HG03097 (cell line): ENCODE measurements around the gene MSH3.
"Not testable (repeated sequence)": the region's sequence is repeated elsewhere in the genome, so short reads cannot be mapped to it uniquely, and the experiment has no call there.

Experiments used
- ATAC-seq: cut with Tn5 transposase; IDR thresholded peaks from one replicate; pipeline ENCODE4 v1.9.1; 2021; ENCODE audit not compliant: unreplicated experiment, low FRiP score

MSH3 gene

DNA sequence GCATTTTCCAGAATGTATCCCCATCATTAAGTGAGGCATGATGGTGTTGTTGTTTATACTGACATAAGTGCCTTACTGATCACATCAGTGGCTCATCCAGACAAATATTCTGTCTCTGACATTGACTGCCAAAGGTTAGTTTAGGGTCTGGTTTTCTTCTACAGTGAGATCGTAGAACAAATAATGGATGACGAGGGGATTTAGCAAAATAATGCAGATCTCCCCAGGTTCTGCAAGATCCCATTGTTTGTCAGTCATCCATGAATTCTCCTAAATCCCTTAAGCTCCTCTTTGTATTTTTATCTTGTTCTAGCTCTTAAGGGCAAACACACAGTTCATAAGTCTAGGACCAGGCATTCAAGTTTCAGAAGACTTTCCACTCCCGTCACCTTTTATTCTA is 93.5 kb downstream of the MSH3 start:
- ATAC-seq: no peak

DNA sequence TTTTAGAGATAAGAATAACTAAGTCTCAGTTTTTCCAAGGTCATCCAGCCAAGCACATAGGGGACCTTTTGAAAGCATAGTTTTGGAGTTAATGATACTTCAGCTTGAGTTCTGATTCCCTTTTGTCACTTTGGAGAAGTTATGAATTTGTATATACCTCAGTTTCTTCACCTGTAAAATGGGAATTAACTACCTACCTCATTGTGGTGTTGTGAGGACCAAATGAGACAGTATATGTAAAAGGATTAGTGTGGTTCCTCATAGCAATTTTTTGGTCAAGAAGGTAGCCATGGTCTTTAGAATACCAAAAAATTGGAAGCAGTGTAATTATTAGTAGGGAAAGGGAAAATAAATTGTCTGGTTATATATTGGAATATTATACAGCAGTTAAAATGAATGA is 98.0 kb downstream of the MSH3 start:
- no peak for ATAC-seq

DNA sequence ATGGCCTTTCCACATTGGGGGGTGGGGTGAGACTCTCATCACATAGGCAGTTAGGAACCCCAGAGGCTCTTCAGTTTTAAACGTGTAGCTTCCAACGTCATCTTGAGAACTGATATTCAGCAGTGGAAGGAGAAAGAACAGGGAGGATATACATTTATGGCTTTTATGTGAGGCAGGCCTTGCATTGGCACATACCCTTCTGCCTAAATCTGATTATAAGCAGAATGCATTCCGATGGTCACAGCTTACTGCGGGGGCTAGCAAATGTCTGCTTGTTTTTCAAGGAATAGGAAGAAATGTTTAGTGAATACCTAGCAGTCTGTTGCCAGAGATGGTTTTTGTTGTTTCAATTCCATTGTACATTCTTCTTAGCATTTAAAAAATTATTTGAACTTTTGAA is 99.3 kb downstream of the MSH3 start:
- ATAC-seq: no peak

DNA sequence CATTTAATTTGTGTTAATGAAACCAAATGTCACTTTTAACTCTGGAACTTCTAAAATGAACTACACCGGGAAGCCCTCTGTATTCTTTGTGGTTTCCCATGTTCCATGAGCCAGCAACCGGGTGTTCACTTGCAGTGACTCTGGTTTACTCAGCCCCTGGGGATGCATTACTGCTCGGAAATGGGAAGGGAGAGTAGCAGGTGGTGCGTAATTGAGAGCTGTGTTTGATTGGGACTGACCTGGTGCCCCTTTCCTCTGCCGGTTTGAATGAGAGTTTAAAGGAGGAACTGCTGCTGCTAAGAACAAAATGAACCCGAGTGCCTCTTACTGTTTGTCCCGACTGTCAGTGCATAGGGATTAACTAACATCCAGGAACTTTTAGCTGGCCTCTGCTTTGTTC is 100.4 kb downstream of the MSH3 start:
- ATAC-seq: peak; percentile 49

DNA sequence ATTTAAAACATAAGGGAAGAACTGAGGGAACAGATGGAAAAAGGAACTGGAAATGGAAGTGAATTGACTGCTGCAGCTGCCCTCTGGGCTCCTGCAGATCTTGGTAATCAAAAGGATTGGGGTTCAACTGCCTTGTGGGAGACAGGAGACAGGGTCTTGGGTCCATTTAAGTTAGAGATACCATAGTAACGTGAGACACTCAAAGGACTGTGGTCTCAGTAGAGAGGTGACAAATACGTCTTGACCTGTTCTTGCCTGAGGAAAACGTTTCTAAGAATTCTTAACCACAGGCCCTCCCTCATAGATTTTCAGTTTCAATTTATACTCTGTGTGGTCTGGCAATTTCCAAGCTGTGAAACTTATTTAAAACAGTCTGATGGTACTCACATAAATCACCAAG is 101.2 kb downstream of the MSH3 start:
- peak; percentile 86 for ATAC-seq

DNA sequence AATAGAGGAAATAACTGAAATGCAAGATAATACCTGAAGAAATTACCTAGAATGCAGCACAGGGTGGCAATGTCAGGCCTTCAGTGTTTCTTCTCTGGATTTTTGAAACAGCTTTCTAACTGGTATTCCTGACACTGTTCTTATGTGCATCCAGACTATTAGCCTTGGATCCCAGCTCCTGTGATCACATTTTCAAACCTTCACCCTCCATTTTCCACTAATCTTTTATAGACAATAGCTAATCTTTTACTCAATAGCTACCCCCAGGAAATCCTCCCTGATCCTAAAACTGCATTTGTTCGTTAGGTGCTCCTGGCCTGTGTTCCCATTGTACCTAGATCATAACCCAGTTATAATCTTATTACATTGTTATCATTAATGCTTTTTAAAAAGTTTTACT is 101.8 kb downstream of the MSH3 start:
- ATAC-seq: no peak

DNA sequence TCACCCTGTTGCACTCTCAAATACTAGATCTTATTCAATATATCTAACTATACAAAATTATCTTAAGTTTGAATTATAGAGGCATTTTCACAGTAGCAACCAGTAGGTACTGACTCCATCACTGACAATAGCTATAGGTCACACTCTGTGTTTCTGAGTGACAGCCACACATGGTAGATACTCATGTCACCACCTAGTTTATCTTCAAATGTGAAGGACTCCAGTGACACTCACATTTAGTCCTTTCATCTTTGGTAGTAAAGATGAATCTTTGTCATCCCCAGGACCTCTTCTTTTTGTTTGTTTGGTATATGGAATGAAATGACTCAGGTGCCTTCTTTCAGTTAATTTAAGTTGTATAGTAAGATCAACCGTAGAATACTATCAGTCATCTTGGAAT is 102.8 kb downstream of the MSH3 start:
- no peak for ATAC-seq

DNA sequence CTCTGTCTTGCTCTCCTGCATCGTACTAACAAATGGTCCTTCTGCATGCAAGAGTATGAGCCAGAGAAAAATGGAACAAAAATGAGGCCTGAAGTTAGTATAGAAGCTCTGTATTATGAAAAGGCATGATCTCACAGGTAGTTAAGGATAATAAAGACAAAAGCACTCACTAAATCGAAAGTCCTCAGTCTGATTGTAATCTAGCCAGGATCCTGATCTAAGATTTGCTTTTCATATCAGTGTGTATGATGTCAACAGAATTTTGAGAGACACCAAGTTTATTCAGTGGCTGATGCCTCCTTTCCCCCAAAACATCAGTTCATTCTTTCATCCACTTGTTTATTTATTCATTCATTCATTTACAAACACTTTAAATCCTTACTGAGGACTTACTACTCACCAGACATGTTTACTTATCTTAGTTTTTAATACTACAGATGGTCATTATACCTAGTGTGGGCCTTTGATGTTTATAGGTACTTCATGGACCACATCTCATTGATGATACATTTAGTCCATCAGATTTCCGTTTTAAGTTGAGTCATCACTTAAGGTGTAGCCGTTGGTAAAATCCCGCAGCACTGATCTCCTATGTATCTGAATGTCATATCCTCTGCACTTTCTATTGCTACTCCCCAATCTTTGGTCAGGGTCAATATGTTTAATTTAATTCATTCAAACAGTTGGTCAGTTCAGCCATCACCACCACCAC is 105.6 kb downstream of the MSH3 start:
- ATAC-seq: no peak

DNA sequence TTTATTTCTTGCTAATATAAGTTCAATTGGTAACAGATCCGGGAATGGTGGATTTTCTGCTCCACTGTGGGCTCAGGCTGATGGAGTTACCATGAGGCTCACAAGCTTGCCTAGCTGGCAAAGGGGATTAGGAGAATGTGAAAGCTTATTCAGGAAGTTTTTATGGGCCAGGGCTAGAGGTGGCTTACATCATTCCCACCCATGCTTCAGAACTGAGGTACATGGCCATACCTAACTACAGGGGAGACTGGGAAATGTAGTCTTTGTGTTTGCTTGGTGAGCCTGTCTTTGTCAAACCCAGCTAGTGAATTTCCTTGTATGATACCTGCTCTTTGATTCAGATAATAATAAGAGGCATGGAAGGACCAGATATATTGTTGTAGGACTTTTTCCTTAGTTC is 106.2 kb downstream of the MSH3 start:
- ATAC-seq: no peak

DNA sequence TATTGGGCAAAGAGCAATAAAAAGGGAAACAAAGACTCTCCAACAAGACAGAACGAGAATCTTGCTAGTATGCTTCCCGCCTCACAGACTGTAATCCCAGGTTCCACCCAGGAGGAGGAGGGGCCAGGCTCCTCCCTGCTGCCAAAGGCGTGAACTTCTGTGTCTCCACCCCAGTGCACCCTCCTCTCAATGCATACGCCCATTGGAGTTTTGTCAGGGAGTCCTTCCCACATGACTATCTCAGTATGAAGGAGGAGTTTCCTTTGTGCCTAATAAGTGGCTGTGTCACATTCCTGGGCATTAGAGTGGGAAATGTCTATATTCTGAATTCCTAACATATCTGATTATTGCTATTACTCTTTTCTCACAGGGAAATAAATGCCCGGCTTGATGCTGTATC is 106.7 kb downstream of the MSH3 start:
- no peak for ATAC-seq

DNA sequence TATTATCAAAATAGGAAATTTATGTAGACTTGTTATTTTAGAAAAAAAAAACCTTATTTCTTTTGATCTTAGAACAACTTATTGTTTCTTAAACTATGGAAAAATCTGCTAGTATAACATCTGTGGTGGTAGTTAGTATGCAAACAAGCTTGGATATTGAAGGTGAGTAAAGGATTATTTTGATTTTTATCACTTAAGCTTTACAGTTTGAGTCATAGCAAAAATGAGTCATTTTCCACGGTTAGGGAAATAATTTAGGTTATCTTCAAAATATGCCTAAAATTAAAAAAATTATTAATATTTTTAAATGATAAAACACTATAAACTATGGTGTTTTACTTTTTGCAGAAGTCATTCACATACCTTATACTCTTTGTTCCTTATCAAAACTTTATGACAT is 107.5 kb downstream of the MSH3 start:
- ATAC-seq: no peak

DNA sequence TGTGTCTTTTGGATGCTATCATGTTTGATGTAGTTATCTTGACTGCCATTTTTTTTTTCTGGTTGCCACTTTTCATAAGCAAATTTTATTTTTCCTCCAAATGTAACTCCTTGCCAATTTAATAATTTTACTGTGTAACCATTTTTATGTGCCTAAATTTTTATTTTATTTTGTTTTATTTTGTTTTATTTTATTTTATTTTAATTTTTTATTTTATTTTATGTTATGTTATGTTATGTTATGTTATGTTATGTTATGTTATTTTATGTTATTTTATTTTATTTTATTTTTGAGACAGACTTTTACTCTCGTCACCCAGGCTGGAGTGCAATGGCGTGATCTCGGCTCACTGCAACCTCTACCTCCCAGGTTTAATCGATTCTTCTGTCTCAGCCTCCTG is 108.1 kb downstream of the MSH3 start:
- no peak for ATAC-seq

DNA sequence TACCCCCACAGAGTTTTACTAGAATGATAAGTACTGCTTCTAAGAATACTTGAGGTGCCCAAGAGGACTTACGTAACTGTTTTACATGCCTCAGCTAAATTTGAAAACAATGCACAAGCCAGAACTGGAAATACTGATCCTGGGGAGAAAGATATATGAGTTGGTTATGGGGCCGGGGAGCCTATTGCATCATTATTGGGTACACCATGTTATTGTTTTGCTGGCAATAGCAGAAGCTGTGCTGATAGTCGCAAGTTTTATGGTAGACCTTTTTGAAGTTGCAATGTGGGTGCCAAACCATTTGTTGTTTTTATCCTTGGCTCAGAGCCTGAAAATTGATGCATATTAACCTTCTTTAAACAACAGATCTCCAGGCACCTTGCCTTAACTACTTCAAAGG is 108.8 kb downstream of the MSH3 start:
- no peak for ATAC-seq

DNA sequence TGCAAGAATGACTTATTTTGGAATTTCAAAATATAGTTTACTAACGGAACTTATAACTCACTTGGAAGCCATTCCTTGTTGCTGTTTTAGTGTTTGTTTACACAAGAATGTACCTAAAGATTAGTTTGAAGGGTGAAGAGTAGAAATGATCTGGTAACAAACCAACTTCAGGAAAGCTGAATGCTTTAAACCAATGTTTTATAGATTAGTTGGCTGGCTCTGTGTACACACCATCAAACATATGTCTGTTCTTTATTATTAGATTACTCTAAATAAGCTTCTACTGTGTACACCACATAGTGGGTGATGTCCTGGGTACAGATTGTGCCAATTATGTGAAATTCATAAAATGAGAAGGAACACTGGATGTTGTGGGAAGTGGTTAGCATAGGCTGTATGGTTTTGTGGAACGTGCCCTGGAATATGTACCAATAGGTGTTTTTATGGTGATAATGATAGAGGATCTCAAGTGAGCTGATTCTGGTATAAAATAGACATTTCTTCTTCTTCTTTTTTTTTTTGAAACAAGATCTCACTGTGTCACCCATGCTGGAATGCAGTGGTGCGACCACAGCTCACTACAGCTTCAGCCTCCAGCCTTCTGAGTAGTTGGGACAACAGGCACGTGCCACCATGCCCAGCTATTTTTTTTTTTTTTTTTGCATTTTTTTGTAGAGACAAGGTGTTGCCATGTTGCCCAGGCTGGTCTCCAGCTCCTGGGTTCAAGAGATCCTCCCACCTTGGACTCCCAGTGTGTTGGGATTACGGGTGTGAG is 109.6 kb downstream of the MSH3 start:
- ATAC-seq: no peak

DNA sequence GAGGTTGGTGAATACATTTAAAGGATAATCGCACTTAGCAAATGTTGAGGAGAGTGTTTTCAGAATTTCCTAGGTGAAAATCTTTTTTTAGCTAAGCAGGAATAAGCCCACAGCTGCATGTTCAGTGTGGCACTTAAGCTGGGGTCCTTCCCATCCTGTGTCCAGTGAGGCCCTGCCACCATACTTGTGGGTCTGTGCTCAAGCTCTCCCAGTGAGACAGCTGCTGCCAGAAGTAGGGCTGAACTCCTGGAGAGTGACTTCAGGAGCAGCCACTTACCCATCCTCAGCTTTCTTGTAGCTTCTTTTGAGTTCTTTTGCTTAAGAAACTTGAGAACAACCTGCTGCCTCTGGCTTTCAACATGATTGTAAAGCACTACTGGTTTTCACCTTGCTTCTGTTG is 110.3 kb downstream of the MSH3 start:
- ATAC-seq: no peak

DNA sequence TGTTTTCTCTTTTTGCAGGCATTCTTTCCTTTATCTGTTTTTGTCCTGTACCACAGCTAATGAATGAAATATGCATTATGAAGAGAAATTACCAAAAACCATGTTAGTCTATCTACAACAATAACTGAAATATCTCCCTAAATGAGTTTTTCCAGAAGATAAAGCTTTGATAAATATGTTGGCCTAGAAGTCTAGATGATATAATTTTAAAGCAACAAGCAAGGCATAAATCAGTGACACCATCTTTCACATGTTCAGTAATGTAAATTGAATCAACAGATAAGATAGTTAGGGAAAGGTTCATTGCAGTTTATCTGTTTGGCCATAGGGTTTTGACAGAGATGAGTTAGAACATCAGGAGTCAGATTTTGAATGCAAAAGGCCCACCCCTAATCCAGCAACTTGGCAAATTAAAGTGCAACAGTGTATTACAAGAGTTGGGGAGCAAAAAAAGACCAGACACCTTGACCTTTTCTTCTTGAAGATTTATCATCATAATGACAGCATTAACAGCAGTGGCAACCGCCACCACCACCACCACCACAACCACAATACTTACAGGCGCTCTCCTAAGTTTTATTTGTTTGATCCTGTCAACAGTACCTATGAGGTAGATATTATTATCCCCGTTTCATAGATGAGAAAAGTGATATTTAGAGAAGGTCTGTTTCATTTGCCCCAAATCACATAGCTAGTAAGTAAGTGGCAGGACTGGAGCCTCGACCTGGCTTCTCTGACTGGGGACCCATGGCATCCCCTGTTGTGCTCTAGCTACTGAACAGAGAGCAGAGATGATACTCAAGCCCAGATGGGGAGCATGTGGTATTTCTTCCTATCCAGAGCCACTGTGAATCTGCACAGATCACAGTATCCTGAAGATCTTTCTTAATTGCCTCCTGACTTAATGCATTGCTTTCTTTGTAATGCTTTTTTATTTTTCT is 123.2 kb downstream of the MSH3 start:
- no peak for ATAC-seq

DNA sequence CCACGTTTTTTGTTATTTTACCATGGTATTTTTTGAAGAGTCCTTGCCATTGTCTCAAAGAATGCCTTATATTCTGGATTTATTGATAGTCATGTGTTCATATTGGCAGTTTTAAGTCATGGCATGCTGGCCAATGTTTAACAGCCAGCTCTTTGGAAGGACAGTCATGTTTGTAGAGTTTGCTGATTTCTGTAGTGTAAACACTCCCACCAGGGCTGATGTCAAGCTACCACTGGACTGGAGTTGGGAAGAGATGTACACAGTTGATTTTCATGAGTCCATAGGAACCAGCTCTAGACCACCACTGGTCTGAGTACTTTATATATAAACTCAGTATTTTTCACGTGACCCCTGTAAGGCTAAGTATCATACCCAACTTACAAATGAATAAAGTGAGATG is 125.6 kb downstream of the MSH3 start:
- ATAC-seq: no peak

DNA sequence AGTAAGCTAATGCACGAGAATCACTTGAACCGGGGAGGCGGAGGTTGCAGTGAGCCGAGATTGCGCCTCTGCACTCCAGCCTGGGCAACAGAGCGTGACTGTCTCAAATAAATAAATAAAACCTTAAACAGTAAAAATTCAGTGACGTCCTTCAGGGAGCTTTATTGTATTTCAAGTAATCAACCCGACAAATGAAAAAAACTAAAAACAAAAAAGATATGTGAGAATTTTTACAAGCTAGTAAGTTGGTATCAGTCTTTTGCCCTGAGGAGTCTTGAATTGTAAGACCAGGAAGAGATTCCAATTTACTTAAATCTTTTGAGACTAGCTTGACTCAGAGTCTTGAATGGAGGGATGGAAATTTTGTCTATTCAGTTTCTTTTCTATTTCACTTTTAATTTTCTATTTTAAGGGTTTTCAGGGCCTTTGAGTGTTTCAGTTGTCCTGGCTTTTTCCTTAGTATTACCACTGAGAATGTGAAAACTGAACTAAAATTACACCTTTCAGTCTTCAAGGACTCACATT is 126.4 kb downstream of the MSH3 start:
- ATAC-seq: no peak

DNA sequence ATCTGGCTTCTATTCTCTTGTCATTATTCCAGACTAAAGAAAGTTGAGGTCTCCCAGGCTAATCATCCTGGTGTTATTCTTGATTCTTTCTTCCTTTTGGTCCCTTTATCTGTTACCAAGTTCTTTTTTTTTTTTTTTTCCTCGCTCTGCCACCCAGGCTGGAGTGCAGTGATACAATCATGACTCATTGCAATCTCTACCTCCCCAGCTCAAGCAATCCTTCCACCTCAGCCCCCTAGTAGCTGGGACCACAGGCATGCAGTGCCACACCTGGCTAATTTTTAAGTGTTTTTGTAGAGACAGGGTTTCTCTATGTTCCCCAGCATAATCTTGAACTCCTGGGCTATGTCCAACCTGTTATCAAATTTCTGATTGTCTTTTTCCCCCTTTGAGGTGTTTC is 126.9 kb downstream of the MSH3 start:
- no peak for ATAC-seq

DNA sequence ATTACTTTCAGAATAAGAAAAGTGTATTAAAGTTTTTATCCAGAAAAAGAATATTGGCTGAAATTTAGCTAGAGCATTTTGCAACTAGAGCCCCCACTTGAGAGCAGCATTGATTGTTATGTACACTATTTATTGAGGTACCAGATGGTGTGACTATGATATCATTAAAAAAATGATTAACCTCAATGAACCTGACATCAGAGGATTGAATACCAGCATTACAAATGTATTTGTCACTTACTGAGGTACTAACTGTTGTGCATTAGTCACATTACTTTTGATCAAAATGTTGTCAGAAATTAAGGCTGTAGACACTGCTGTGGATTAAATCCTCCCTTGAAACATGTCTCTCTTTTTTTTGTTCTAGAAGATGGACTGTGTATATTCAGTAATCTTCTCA is 128.2 kb downstream of the MSH3 start:
- no peak for ATAC-seq

DNA sequence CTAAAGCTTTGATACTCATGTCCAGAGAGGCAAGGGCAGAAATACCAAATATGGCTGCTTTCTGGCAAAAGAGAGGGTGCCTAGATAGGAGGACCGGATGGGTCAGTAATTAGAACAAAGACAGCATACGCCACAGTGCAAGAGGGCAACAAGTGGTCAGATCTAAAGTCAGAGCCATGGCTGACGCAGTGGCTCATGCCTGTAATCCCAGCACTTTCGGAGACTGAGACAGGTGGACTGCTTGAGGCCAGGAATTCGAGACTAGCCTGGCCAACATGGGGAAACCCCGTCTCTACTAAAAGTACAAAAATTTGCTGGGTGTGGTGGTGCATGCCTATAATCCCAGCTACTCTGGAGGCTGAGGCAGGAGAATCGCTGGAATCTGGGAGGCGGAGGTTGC is 129.3 kb downstream of the MSH3 start:
- ATAC-seq: not testable (repeated sequence)
